Trophoblast cell (in vitro differentiated cells and primary cell): ENCODE results near the gene TSPAN4.

Experiments
- DNase-seq, 2 donors: peaks; one replicate each; pipeline ENCODE4 v3.0.0-alpha.2; 2016
- H2AFZ ChIP-seq: 2 replicates; pipeline ENCODE4 v1.6.1; 2013; ENCODE audit warnings: low read length, moderate library complexity, mild to moderate bottlenecking; ENCODE audit not compliant: insufficient read depth, poor library complexity
- H2AK5ac ChIP-seq: 2 replicates; pipeline ENCODE4 v1.6.1; 2013; ENCODE audit warnings: mild to moderate bottlenecking, low read length
- H2BK120ac ChIP-seq: 2 replicates; pipeline ENCODE4 v1.6.1; 2013; ENCODE audit warnings: low read length, mild to moderate bottlenecking, moderate library complexity; ENCODE audit not compliant: insufficient read depth, poor library complexity
- H2BK12ac ChIP-seq: 2 replicates; pipeline ENCODE4 v1.6.1; 2013; ENCODE audit warnings: mild to moderate bottlenecking, low read length, moderate library complexity
- H2BK5ac ChIP-seq: 2 replicates; pipeline ENCODE4 v1.6.1; 2013; ENCODE audit warnings: low read length, low read depth, moderate library complexity, mild to moderate bottlenecking; ENCODE audit not compliant: poor library complexity
- H3K14ac ChIP-seq: 2 replicates; pipeline ENCODE4 v1.6.1; 2013; ENCODE audit warnings: mild to moderate bottlenecking, low read length
- H3K18ac ChIP-seq: 2 replicates; pipeline ENCODE4 v1.6.1; 2013; ENCODE audit warnings: mild to moderate bottlenecking, low read length
- H3K23ac ChIP-seq: 2 replicates; pipeline ENCODE4 v1.6.1; 2013; ENCODE audit warnings: low read length
- H3K27ac ChIP-seq: 2 replicates; pipeline ENCODE4 v1.5.1; 2013; ENCODE audit warnings: low read depth, mild to moderate bottlenecking, inconsistent platforms, low read length, moderate library complexity
- H3K27me3 ChIP-seq: 2 replicates; pipeline ENCODE4 v1.6.1; 2013; ENCODE audit warnings: inconsistent platforms, mild to moderate bottlenecking, low read length, moderate library complexity; ENCODE audit not compliant: insufficient read depth
- H3K36me3 ChIP-seq, 2 experiments: 1 replicate in 1 of 2; 2 replicates in 1 of 2; pipeline ENCODE4 v1.6.1; 2013; ENCODE audit warnings: low read length in 2 of 2, mild to moderate bottlenecking in 2 of 2, moderate library complexity in 1 of 2; ENCODE audit not compliant: insufficient read depth in 2 of 2, control insufficient read depth in 1 of 2
- H3K4ac ChIP-seq: 2 replicates; pipeline ENCODE4 v1.6.1; 2013; ENCODE audit warnings: low read depth, mild to moderate bottlenecking, low read length, moderate library complexity
- H3K4me1 ChIP-seq, 2 experiments: 1 replicate in 1 of 2; 2 replicates in 1 of 2; pipeline ENCODE4 v1.6.1; 2013; ENCODE audit warnings: low read length in 2 of 2, mild to moderate bottlenecking in 2 of 2, moderate library complexity in 1 of 2; ENCODE audit not compliant: insufficient read depth in 2 of 2, control insufficient read depth in 1 of 2
- H3K4me2 ChIP-seq: 2 replicates; pipeline ENCODE4 v1.6.1; 2013; ENCODE audit warnings: inconsistent platforms, mild to moderate bottlenecking, low read length, moderate library complexity
- H3K4me3 ChIP-seq: 2 replicates; pipeline ENCODE4 v1.5.1; 2013; ENCODE audit warnings: mild to moderate bottlenecking, low read depth, low read length, inconsistent platforms
- H3K79me1 ChIP-seq: one replicate; pipeline ENCODE4 v1.6.1; 2013; ENCODE audit warnings: low read length
- H3K79me2 ChIP-seq: 2 replicates; pipeline ENCODE4 v1.6.1; 2013; ENCODE audit warnings: low read length, mild to moderate bottlenecking; ENCODE audit not compliant: control insufficient read depth, insufficient read depth, poor library complexity
- H3K9ac ChIP-seq: 2 replicates; pipeline ENCODE4 v1.6.1; 2013; ENCODE audit warnings: mild to moderate bottlenecking, low read length
- H3K9me3 ChIP-seq: 2 replicates; pipeline ENCODE4 v1.6.1; 2013; ENCODE audit warnings: low read depth, mild to moderate bottlenecking, control low read depth, inconsistent platforms, low read length; ENCODE audit not compliant: insufficient read depth
- H4K12ac ChIP-seq: 2 replicates; pipeline ENCODE4 v1.6.1; 2013; ENCODE audit warnings: low read depth, mild to moderate bottlenecking, low read length, moderate library complexity
- H4K8ac ChIP-seq: 2 replicates; pipeline ENCODE4 v1.6.1; 2013; ENCODE audit warnings: low read depth, mild to moderate bottlenecking, low read length, moderate library complexity
- H4K91ac ChIP-seq: one replicate; pipeline ENCODE4 v1.6.1; 2013; ENCODE audit warnings: low read depth, mild to moderate bottlenecking, low read length, moderate library complexity
- WGBS: extraction: QIAGEN DNeasy Blood & Tissue Kit; methylation state at CpG from one replicate; pipeline ENCODE4 v1.1.7; 2013; ENCODE audit warnings: missing lambda C conversion rate; ENCODE audit not compliant: insufficient read length, insufficient coverage; ENCODE audit errors: extremely low coverage; 5-methylcytosine and 5-hydroxymethylcytosine counted together

TSPAN4 gene

GRCh38 chr11:889687-890475 is 47.2 kb downstream of the TSPAN4 start:
- Histone ChIP-seq H3K79me2 (no peaks in the 10 kb centered on the region), H2BK5ac (no peak overlapping the region), H2AFZ (no peak overlapping the region), H3K18ac (no peak overlapping the region), H3K4me2 (no peak overlapping the region), H3K4me3 (no peak overlapping the region), H3K4me1 (no peaks in the 10 kb centered on the region), H2BK12ac (no peak overlapping the region), H3K9me3 (peaks cover 3% of the 10 kb centered on the region), H4K91ac (no peak overlapping the region), H3K9ac (no peak overlapping the region), H3K14ac (no peak overlapping the region), H4K8ac (no peak overlapping the region), H3K36me3 (peaks cover 27 to 39% of the 10 kb centered on the region in 2 experiments), H2BK120ac (no peak overlapping the region), H3K27ac (no peak overlapping the region), H4K12ac (no peak overlapping the region), H3K4ac (no peak overlapping the region), H2AK5ac (no peak overlapping the region), H3K27me3 (no peaks in the 10 kb centered on the region), H3K23ac (no peak overlapping the region), H3K79me1 (no peaks in the 10 kb centered on the region)
- DNase-seq = no peak
- WGBS = no CpG with 5 or more reads among the region's 32 CpGs

- Histone ChIP-seq H3K9ac (no peak overlapping the region), H4K12ac (no peak overlapping the region), H3K23ac (no peak overlapping the region), H3K18ac (no peak overlapping the region), H2BK120ac (no peak overlapping the region), H4K8ac (no peak overlapping the region), H3K4me1 (no peaks in the 10 kb centered on the region), H3K27me3 (no peaks in the 10 kb centered on the region), H3K79me1 (no peaks in the 10 kb centered on the region), H3K27ac (no peak overlapping the region), H4K91ac (no peak overlapping the region), H3K4me3 (no peak overlapping the region), H3K4ac (no peak overlapping the region), H2AFZ (no peak overlapping the region), H3K36me3 (peaks cover 27 to 39% of the 10 kb centered on the region in 2 experiments), H2BK5ac (no peak overlapping the region), H2AK5ac (no peak overlapping the region), H3K14ac (no peak overlapping the region), H3K79me2 (no peaks in the 10 kb centered on the region), H2BK12ac (no peak overlapping the region), H3K4me2 (no peak overlapping the region), H3K9me3 (peaks cover 3% of the 10 kb centered on the region)
- DNase-seq = no peak
- WGBS = no CpG with 5 or more reads among the region's 27 CpGs
Measured at GRCh38 chr11:890794-891540, 48.3 kb downstream of the TSPAN4 start.

GRCh38 chr11:893008-893654 is 50.5 kb downstream of the TSPAN4 start:
- H3K4me1 ChIP-seq = no peaks in the 10 kb centered on the region
- no peak overlapping the region for H3K27ac ChIP-seq
- no peak overlapping the region for H2BK12ac ChIP-seq
- no CpG with 5 or more reads among the region's 13 CpGs for WGBS
- no peaks in the 10 kb centered on the region for H3K27me3 ChIP-seq
- no peak overlapping the region for H3K18ac ChIP-seq
- H3K4ac ChIP-seq = no peak overlapping the region
- H4K8ac ChIP-seq = no peak overlapping the region
- no peak overlapping the region for H2BK120ac ChIP-seq
- H4K91ac ChIP-seq = no peak overlapping the region
- H3K23ac ChIP-seq = no peak overlapping the region
- H3K36me3 ChIP-seq = peaks cover 8 to 22% of the 10 kb centered on the region in 2 experiments
- no peak overlapping the region for H2BK5ac ChIP-seq
- no peak overlapping the region for H2AFZ ChIP-seq
- no peak overlapping the region for H4K12ac ChIP-seq
- H3K9ac ChIP-seq = no peak overlapping the region
- no peak overlapping the region for H3K14ac ChIP-seq
- no peak overlapping the region for H3K4me2 ChIP-seq
- no peak overlapping the region for H2AK5ac ChIP-seq
- no peak for DNase-seq
- H3K79me1 ChIP-seq = no peaks in the 10 kb centered on the region
- H3K9me3 ChIP-seq = peaks cover 3% of the 10 kb centered on the region
- no peaks in the 10 kb centered on the region for H3K79me2 ChIP-seq
- no peak overlapping the region for H3K4me3 ChIP-seq

- Histone ChIP-seq H3K23ac (no peak overlapping the region), H3K36me3 (peaks cover 20 to 30% of the 10 kb centered on the region in 2 experiments), H2BK5ac (no peak overlapping the region), H3K79me1 (no peaks in the 10 kb centered on the region), H2BK12ac (no peak overlapping the region), H2AFZ (no peak overlapping the region), H4K8ac (no peak overlapping the region), H3K9ac (no peak overlapping the region), H3K18ac (no peak overlapping the region), H2AK5ac (no peak overlapping the region), H4K91ac (no peak overlapping the region), H3K4ac (no peak overlapping the region), H3K4me1 (no peaks in the 10 kb centered on the region), H3K14ac (no peak overlapping the region), H3K79me2 (no peaks in the 10 kb centered on the region), H3K9me3 (peaks cover 3% of the 10 kb centered on the region), H3K27ac (no peak overlapping the region), H3K4me3 (no peak overlapping the region), H2BK120ac (no peak overlapping the region), H4K12ac (peak overlapping the region; percentile 15), H3K27me3 (no peaks in the 10 kb centered on the region), H3K4me2 (no peak overlapping the region)
- DNase-seq = no peak
- no CpG with 5 or more reads among the region's 12 CpGs for WGBS
Measured at GRCh38 chr11:894575-895201, 52.0 kb downstream of the TSPAN4 start.
